GM21576 (cell line): ENCODE results near the gene PLLP.

Source experiments
- ATAC-seq: cut with Tn5 transposase; IDR thresholded peaks from one replicate; pipeline ENCODE4 v1.9.1; 2021; ENCODE audit warnings: mild to moderate bottlenecking, moderate library complexity; ENCODE audit not compliant: unreplicated experiment

Gene PLLP

GRCh38 chr16:57284209-57284951 lies at the start of gene PLLP:
Gene PLLP, minus strand, starts transcription at chr16:57284672. Its CDS starts 132 bp downstream, at chr16:57284540.
- ATAC-seq: no peak

DNA sequence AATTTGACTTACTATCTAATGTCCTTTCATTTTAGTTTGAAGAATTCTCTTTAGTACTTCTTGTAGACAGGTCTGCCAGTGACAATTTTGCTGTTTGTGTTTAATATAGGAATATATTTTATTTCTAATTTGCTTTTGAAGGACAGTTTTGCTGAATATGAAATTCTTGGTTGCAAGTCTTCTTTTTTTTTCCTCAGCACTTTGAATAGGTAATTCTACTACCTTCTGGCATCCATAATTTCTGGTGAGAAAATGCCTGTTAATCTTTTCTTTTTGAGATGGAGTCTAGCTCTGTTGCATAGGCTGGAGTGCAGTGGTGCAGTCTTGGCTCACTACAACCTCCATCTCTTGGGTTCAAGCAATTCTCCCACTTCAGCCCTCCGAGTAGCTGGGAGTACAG lies 48.9 kb upstream of the PLLP start:
- ATAC-seq: no peak

- ATAC-seq: no peak
Observed at GRCh38 chr16:57331355-57331754, 46.9 kb upstream of the PLLP start.

DNA sequence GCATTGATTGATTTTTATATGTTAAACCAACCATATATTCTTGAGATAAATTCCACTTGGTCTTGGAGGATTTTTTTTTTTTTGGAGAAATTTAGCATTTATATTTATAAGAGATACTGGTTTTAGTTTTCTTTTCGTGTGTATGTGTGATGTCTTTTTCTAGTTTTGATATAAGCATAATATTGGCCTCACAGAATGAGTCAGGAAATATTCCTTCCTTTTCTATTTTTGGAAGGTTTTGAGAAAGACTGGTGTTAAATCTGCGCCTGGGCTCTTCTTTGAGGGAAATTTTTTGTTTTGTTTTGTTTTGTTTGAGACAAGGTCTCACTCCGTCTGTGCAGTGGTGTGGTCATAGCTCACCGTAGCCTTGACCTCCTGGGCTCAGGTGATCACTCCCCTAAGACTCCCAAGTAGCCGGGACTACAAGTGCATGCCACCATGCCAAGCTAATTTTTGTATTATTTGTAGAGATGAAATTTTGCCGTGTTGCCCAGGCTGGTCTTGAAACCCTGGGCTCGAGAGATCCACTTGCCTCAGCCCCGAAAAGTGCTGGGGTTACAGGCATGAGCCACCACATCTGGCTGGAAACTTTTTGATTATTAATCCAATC lies 45.4 kb upstream of the PLLP start:
- no peak for ATAC-seq

- no peak for ATAC-seq
Observed at GRCh38 chr16:57325458-57325857, 41.0 kb upstream of the PLLP start.

DNA sequence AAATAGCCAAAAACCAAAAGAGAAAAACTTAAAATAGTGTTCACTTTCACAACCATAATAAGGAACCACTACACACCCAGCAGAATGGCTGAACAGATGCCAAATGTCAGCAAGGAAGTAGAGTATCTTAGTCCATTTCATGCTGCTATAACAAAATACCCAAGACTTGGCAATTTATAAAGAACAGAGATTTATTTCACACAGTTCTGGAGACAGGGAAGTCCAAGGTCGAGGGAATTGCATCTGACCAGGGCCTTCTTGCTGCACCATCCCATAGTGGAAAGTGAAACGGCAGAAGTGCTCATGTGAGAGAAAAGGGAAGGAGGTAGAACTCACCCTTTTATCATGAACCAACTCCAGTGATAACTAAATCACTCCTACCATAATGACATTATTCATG lies 40.3 kb upstream of the PLLP start:
- ATAC-seq: no peak

- ATAC-seq: no peak
Observed at GRCh38 chr16:57319646-57320045, 35.2 kb upstream of the PLLP start.

DNA sequence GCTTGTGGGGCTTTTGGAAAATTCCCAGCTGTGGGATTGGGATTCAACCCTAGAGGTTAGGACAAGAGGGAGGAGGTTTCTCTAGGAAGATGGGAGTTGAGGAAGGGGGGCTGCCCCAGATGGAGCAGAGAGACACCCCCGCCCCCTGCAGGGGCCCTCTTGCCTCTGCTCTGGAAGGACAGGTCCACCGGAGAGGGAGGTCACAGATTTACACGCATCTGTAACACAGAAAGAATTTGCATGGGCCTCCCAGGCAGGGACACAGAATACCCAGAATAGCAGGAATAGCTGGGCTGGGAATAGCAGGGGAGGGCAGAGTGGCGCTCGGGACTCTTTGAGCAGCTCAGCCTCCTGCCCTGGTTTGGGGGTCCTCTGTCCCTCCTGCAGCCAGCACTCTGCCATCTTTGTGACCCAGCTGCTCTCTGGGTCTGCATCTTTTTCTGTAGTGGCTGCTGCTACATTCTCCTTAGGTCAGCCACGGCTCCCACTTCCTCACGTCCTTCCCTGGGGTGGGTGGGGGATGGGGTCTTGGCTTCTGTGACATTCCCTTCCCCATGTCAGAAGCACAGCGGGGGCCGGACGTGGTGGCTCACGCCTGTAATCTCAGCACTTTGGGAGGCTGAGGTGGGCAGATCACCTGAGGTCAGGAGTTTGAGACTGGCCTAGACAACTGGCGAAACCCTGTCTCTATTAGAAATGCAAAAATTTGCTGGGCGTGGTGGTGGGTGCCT lies 33.9 kb upstream of the PLLP start:
- no peak for ATAC-seq

- ATAC-seq: no peak
Observed at GRCh38 chr16:57316390-57317017, 32.0 kb upstream of the PLLP start.

GRCh38 chr16:57315416-57315815 lies 30.9 kb upstream of the PLLP start:
- no peak for ATAC-seq

- no peak for ATAC-seq
Observed at GRCh38 chr16:57314161-57314785, 29.8 kb upstream of the PLLP start.

DNA sequence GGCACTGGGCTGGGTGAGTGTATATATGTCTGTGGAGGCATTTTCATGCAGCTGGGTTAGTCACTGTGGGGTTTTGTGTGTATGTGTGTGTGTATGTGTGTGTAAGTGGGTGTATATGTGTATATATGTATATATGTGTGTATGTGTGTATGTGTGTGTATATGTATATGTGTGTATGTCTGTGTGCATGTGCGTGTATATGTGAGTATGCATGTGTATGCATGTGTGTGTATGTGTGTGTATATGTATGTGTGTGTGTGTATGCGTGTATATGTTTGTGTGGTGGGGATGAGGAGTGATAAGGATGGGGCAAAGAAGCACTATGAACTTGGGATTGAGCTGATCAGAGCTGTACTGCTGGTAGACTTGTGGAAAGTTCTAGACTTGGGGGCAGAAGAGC lies 29.0 kb upstream of the PLLP start:
- ATAC-seq: no peak

DNA sequence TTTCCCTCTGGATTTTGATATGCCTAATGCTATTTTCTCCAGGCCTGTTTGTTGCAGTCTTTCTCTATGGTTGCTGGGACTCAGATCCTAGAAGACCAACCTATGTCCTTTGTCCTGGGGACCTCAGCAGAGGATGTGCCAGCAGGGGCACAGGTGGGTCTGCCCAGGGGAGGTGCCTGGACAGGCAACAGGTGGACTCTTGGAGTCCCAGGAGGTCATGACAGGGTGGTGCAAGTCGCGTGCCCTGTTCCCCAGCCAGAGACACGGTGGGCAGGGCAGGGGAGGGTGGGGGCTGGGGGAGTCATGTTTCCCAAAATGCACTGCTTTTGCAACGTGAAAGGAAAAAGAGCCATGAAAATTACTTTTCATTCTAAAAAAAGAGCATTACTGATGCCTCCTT lies 26.3 kb upstream of the PLLP start:
- no peak for ATAC-seq

DNA sequence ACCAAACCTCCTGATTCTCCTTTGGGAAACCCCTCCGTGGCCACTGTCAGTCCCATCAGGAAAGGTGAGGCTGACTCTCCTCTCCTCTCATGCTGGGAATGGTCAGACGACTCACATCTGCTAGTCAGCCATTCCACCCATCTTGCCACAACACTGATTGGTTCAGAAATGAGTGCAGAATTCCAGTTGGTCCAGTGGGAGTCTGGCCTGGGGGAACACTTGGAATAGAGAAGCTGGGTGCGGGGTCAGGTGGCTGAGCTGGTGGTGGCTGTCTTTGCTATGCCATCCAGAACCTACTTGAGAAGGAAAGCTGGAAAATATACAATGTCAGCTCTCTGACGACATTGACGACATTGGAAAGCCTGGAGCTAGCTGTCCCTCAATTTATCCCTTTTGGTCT lies 23.6 kb upstream of the PLLP start:
- no peak for ATAC-seq

DNA sequence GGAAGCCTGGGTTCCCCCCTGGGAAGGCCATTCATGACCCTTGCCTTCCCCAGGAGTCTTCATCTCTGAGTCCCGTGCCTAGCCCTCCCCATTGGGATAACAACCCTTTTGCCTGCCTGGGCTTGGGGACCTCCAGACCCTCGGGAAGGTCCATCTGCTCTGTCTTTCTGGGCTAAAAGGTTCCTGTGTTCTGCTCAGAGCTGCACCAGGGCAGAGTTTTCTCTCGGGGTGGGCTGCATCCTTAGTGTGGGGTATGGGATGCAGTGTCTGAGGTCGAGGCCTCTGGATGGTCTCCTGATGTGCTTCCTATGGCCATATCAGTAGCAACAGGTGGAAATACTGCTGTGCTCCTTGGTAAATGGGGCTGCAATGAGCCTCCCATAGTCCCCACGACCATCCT lies 22.9 kb upstream of the PLLP start:
- no peak for ATAC-seq

- no peak for ATAC-seq
Observed at GRCh38 chr16:57306676-57307341, 22.3 kb upstream of the PLLP start.

DNA sequence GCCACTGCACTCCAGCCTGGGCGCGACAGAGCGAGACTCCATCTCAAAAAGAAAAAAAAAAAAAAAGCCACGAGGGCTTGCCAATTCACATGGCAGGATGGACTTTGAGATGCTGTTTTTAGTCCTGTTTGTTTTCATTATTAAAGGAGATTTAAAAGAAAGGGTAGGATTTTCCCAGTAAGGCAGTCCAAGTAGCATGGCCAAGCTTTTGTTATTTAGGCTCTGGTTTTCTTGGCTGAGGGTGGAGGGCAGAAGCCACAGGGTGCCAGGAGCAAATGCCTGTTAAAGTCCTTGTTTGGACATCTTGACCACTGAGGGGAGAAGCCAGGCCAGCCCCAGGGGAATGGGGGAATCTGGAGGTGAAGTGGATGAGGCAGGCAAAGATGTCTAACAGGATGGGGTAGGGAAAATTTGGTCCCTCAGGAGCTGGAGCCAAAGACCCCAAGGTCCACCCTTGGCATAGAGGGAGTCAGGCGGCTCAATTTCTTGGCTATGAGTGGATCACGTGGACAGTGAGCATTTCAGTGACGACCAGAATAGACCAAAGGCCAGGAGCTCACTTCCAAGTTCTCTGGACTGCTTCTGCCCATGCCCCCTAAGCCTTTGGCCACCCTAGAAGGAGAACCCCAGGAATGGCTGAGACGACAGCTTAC lies 20.8 kb upstream of the PLLP start:
- no peak for ATAC-seq

DNA sequence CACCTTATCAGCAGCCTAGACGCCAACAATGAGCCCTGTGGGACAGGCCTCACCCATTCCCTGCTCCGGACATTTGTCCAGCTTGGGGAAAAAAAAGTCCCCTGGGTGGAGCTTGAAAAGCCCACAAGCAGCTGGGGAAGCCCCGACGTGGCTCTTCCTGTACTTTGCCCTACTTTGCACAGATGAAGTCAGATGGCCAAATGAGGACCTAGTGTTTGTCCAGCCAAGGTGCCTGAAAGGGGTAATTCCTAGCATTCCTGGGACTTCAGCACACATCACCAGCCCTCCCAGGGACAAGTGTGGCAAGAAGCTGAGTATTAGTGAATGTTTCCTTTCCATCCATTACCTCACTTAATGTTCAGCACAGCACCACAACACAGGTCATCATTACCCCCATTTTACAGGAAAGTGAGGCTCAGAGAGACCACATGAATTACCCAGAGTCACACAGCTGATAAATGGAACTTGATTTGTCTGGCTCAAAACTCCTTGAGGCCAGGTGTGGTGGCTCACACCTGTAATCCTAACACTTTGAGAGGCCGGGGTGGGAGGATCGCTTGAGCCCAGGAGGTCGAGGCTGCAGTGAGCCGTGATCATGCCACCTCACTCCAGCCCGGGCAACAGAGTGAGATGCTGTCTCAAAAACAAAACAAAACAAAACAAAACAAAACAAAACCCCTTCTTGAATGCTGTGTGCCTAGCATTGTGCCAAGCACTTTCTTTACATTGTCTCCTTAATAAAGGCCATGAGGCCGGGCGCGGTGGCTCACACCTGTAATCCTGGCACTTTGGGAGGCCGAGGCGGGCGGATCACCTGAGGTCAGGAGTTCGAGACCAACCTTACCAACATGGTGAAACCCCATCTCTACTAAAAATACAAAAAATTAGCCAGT lies 19.9 kb upstream of the PLLP start:
- ATAC-seq: no peak

- ATAC-seq: no peak
Observed at GRCh38 chr16:57303910-57304168, 19.4 kb upstream of the PLLP start.
